Activated T-helper 1 cell treated with anti-CD3 and anti-CD28 coated beads, Interleukin-12 subunit alpha, Interleukin-12 subunit beta, Interleukin-2, Interleukin-4 antibody, amounts not matched to agents 30 ng/mL and 10 ng/mL and 1 ng/mL, durations not matched to agents 14 hours and 24 hours and 36 hours (primary cell): ENCODE data around the gene IRX4. TPM values are rescaled to one million over a fixed set of nuclear protein-coding genes. Genes with fewer than 3 reads are reported as not detected.

Experiments used
- DNase-seq: peaks from one replicate; pipeline ENCODE4 v3.0.0; 2021; ENCODE audit warnings: low spot score
- H3K27ac Mint-ChIP-seq: one replicate; pipeline ENCODE4 v1.8.0; 2021; ENCODE audit warnings: mild to moderate bottlenecking, mixed read lengths
- H3K27me3 Mint-ChIP-seq: one replicate; pipeline ENCODE4 v1.8.0; 2022; ENCODE audit warnings: mild to moderate bottlenecking, moderate library complexity, mixed read lengths; ENCODE audit not compliant: insufficient read depth
- H3K36me3 Mint-ChIP-seq: one replicate; pipeline ENCODE4 v1.8.0; 2021; ENCODE audit warnings: low read depth, mixed read lengths
- H3K4me1 Mint-ChIP-seq: one replicate; pipeline ENCODE4 v1.8.0; 2021; ENCODE audit warnings: low read depth, mixed read lengths
- H3K4me3 Mint-ChIP-seq: one replicate; pipeline ENCODE4 v1.8.0; 2021; ENCODE audit warnings: mild to moderate bottlenecking, moderate library complexity, mixed read lengths
- H3K9me3 Mint-ChIP-seq: one replicate; pipeline ENCODE4 v1.8.0; 2021; ENCODE audit warnings: mixed read lengths
- intact Hi-C: fragments of 100-400 bp; cut with micrococcal nuclease; formaldehyde crosslinking; loops from one replicate; pipeline ENCODE4 v1.15.1; 2024
- total RNA-seq: library from RNA; stranded (reverse); gene quantifications from 2 replicates; pipeline ENCODE4 v1.2.3, GENCODE V29; 2022

The IRX4 gene
- total RNA-seq, 1 donor from 2014 or later, result not detected

- Mint-ChIP-seq H3K4me3 (no peak overlapping the region), H3K36me3 (no peaks in the 10 kb centered on the region), H3K9me3 (no peaks in the 10 kb centered on the region), H3K27me3 (peaks cover 2% of the 10 kb centered on the region), H3K4me1 (no peaks in the 10 kb centered on the region), H3K27ac (no peak overlapping the region)
- DNase-seq, result no peak
- intact Hi-C loops, result no loop called here
These were observed 11.5 kb upstream of the IRX4 start for GRCh38 chr5:1894243-1894642.

- Mint-ChIP-seq H3K36me3 (no peaks in the 10 kb centered on the region), H3K27ac (no peak overlapping the region), H3K27me3 (peaks cover 2% of the 10 kb centered on the region), H3K9me3 (no peaks in the 10 kb centered on the region), H3K4me3 (no peak overlapping the region), H3K4me1 (no peaks in the 10 kb centered on the region)
- intact Hi-C loops, result no loop called here
- no peak for DNase-seq
These were observed 11.0 kb upstream of the IRX4 start for GRCh38 chr5:1893754-1894153.

GRCh38 chr5:1892685-1893445, 10.1 kb upstream of the IRX4 start:
- Mint-ChIP-seq H3K9me3 (no peaks in the 10 kb centered on the region), H3K27ac (no peak overlapping the region), H3K4me1 (no peaks in the 10 kb centered on the region), H3K4me3 (no peak overlapping the region), H3K36me3 (no peaks in the 10 kb centered on the region), H3K27me3 (peaks cover 4% of the 10 kb centered on the region)
- DNase-seq, result no peak
- intact Hi-C loops, result no loop called here

- H3K27ac Mint-ChIP-seq, result no peak overlapping the region
These were observed 9.5 kb upstream of the IRX4 start for GRCh38 chr5:1892211-1892610.

GRCh38 chr5:1891391-1891790, 8.7 kb upstream of the IRX4 start:
- H3K27me3 Mint-ChIP-seq, result peaks cover 4% of the 10 kb centered on the region
- H3K4me3 Mint-ChIP-seq, result no peak overlapping the region
- H3K4me1 Mint-ChIP-seq, result no peaks in the 10 kb centered on the region
- no peak overlapping the region for H3K27ac Mint-ChIP-seq
- no peaks in the 10 kb centered on the region for H3K9me3 Mint-ChIP-seq
- no peaks in the 10 kb centered on the region for H3K36me3 Mint-ChIP-seq
- intact Hi-C loops, result no loop called here
- no peak for DNase-seq

More at GRCh38 chr5:1892211-1892610, 9.5 kb upstream of the IRX4 start:
- Mint-ChIP-seq H3K4me3 (no peak overlapping the region), H3K36me3 (no peaks in the 10 kb centered on the region), H3K9me3 (no peaks in the 10 kb centered on the region), H3K27me3 (peaks cover 4% of the 10 kb centered on the region), H3K4me1 (no peaks in the 10 kb centered on the region)
- intact Hi-C loops, result no loop called here
- no peak for DNase-seq

GRCh38 chr5:1890296-1890695, 7.6 kb upstream of the IRX4 start:
- Mint-ChIP-seq H3K27ac (no peak overlapping the region), H3K4me1 (no peaks in the 10 kb centered on the region), H3K9me3 (no peaks in the 10 kb centered on the region), H3K27me3 (peaks cover 9% of the 10 kb centered on the region), H3K4me3 (no peak overlapping the region), H3K36me3 (no peaks in the 10 kb centered on the region)
- intact Hi-C loops, result no loop called here
- no peak for DNase-seq

- H3K9me3 Mint-ChIP-seq, result no peaks in the 10 kb centered on the region
- H3K36me3 Mint-ChIP-seq, result no peaks in the 10 kb centered on the region
- no peak overlapping the region for H3K4me3 Mint-ChIP-seq
- no peak for DNase-seq
- H3K27me3 Mint-ChIP-seq, result peaks cover 17% of the 10 kb centered on the region
- intact Hi-C loops, result loop anchor here (5.0 kb wide), 1 partner anchor 1708 kb away; the partner anchor contains the start of gene IRX1
- H3K27ac Mint-ChIP-seq, result no peak overlapping the region
- H3K4me1 Mint-ChIP-seq, result no peaks in the 10 kb centered on the region
These were observed 6.8 kb upstream of the IRX4 start for GRCh38 chr5:1889321-1890065.

GRCh38 chr5:1888541-1889251, 6.0 kb upstream of the IRX4 start:
- Mint-ChIP-seq H3K36me3 (no peaks in the 10 kb centered on the region), H3K4me3 (no peak overlapping the region), H3K27me3 (peaks cover 24% of the 10 kb centered on the region), H3K27ac (no peak overlapping the region), H3K4me1 (no peaks in the 10 kb centered on the region), H3K9me3 (no peaks in the 10 kb centered on the region)
- DNase-seq, result no peak
- intact Hi-C loops, result loop anchor here (5.0 kb wide), 1 partner anchor 1709 kb away; the partner anchor contains the start of gene IRX1

- DNase-seq, result no peak
- Mint-ChIP-seq H3K4me1 (no peaks in the 10 kb centered on the region), H3K4me3 (no peak overlapping the region), H3K27ac (no peak overlapping the region), H3K9me3 (no peaks in the 10 kb centered on the region), H3K36me3 (no peaks in the 10 kb centered on the region), H3K27me3 (peaks cover 24% of the 10 kb centered on the region)
- intact Hi-C loops, result loop anchor here (5.0 kb wide), 1 partner anchor 1710 kb away; the partner anchor contains the start of gene IRX1
These were observed 5.0 kb upstream of the IRX4 start for GRCh38 chr5:1887588-1888360.

GRCh38 chr5:1886846-1887587, 4.3 kb upstream of the IRX4 start:
- H3K9me3 Mint-ChIP-seq, result no peaks in the 10 kb centered on the region
- intact Hi-C loops, result loop anchor here (5.0 kb wide), 1 partner anchor 1710 kb away; the partner anchor contains the start of gene IRX1

GRCh38 chr5:1885868-1886845, 3.4 kb upstream of the IRX4 start:
- Mint-ChIP-seq H3K4me1 (no peaks in the 10 kb centered on the region), H3K36me3 (no peaks in the 10 kb centered on the region), H3K27me3 (peaks cover 30% of the 10 kb centered on the region), H3K9me3 (no peaks in the 10 kb centered on the region), H3K27ac (peak overlapping the region; percentile 55), H3K4me3 (no peak overlapping the region)
- intact Hi-C loops, result loop anchor here (5.0 kb wide), 1 partner anchor 1711 kb away; the partner anchor contains the start of gene IRX1
- no peak for DNase-seq

More at GRCh38 chr5:1886846-1887587, 4.3 kb upstream of the IRX4 start:
- Mint-ChIP-seq H3K4me1 (no peaks in the 10 kb centered on the region), H3K36me3 (no peaks in the 10 kb centered on the region), H3K4me3 (no peak overlapping the region), H3K27me3 (peaks cover 25% of the 10 kb centered on the region), H3K27ac (no peak overlapping the region)
- no peak for DNase-seq
